NCI-H748 (cell line): ENCODE data around the gene HNMT.
A peak's percentile ranks its signal among the peaks of the same experiment; 100 is the strongest.
"Not testable (repeated sequence)": the region's sequence is repeated elsewhere in the genome, so short reads cannot be mapped to it uniquely, and the experiment has no call there.

Experiments
- DNase-seq: peaks from one replicate; lab custom pipeline; 2025; ENCODE audit not compliant: unreplicated experiment; lab: John Stamatoyannopoulos, UW

HNMT gene

GRCh38 chr2:137945229-137945628 is 19.0 kb upstream of the HNMT start:
- DNase-seq, result no peak

DNA sequence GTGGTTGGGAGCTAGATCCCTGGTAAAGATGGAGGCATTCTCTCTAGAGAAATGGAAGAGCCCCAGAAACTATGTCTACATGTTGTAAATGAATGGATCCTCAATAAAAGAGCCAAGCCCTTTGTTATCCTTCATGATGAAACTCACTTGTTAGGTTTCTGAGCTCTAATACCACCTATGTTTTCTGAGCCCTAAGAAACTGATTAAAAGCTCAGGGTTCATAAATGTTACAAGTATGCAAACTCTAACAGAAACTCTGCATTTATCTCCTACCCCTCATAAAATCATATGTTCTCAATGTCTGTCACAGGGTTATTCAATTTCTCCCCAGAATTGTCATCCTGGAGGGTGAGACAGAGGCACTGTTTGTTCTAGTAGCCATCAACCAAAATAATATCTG is 18.0 kb upstream of the HNMT start:
- DNase-seq, result no peak

- no peak for DNase-seq
Measured at GRCh38 chr2:137947032-137947727, 17.1 kb upstream of the HNMT start.

GRCh38 chr2:137947728-137948336 is 16.4 kb upstream of the HNMT start:
- peak; percentile 69 for DNase-seq

- no peak for DNase-seq
Measured at GRCh38 chr2:137948894-137949293, 15.4 kb upstream of the HNMT start.

DNA sequence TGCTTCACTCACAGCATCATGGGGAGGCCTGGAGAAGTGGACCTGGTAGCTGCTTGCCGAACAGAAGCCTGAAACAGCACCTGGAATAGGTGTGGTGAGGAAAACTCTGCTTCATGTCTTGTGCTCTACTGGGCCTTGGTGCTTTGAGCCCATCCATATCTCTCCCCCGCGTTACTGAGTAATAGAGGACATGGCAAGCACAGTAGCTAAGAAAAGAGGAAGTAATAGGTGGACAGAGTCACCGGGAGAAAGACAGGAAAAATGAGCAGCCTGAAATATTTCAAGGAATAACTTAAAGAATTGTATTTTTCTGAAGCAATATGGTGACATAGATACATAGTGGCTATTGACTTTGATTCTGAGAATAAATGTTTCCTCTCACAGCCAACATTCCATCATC is 14.0 kb upstream of the HNMT start:
- no peak for DNase-seq

- DNase-seq, result no peak
Measured at GRCh38 chr2:137951586-137951985, 12.7 kb upstream of the HNMT start.

GRCh38 chr2:137952586-137953129 is 11.6 kb upstream of the HNMT start:
- DNase-seq, result no peak

DNA sequence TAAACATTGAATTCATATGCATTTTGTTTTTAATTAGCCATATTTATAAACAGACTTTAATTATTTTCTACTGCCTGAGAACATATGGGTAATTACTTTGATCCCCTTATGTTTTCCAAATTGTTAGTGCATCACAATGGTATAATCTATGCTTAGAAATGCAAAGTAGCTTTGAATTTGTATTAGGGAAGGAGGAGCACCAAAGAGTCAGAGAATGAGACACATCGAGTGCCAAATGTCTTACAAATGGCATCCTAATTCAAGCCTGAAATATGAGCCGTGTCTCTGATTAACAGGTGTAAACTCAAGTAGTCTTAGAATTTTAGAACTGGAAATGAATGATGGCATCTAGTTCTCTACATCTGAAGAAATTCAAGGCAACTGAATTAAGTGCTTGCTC is 8.7 kb upstream of the HNMT start:
- no peak for DNase-seq

DNA sequence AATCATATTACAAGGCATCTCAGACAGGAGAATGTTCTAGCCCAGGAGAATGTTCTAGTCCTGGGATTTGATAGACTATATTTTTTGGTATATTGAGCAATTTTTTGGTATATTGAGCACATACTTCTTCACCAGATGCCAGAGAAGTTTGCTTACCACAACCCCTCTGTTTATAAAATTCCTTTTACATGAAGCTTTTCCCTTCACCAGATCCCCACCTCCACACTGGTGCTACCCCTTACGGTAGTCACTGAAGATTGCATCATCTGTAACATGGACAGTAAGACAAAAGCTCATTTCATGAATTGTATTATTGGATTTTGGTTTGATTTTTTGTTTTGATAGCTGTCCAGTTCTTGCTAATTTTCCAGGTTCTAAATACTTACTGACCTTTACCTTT is 7.2 kb upstream of the HNMT start:
- no peak for DNase-seq

DNA sequence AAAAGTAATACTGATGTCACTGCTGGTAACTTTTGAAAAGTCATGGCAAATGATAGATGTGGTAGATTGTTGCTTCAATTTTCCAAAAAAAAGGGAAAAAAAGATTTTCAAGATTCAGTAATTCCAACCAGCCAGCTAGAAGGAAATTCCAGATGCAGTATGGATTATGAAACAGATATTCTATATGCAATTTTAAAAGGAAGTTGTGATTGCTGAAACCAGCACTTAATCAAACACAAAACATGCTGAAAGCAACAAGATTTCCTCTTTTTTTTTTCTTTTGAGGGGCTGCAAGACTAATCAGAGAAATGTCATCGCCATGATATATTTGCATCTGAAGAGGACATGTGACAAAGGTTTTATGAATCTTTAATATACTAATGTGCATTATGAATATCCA is 5.1 kb upstream of the HNMT start:
- no peak for DNase-seq

DNA sequence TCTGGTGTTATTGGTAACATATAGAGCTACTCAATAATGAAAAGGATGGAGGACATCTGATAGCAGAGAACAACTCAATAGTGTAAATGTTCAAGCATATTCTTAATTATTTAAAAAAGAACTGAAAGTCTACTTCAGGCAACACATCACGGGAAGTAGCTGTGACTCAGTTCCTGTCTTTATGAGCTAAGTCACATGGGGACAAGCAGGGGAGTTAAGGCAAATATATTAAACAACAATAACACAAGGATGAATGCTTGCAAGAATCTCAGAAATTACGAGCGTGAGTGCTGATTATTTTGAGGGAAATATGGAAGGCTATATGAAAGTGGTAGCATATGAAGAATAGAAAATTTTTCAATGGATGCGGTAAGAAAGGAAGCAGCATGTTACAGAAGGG is 4.0 kb upstream of the HNMT start:
- no peak for DNase-seq

- no peak for DNase-seq
Measured at GRCh38 chr2:137961602-137962001, 2.7 kb upstream of the HNMT start.

DNA sequence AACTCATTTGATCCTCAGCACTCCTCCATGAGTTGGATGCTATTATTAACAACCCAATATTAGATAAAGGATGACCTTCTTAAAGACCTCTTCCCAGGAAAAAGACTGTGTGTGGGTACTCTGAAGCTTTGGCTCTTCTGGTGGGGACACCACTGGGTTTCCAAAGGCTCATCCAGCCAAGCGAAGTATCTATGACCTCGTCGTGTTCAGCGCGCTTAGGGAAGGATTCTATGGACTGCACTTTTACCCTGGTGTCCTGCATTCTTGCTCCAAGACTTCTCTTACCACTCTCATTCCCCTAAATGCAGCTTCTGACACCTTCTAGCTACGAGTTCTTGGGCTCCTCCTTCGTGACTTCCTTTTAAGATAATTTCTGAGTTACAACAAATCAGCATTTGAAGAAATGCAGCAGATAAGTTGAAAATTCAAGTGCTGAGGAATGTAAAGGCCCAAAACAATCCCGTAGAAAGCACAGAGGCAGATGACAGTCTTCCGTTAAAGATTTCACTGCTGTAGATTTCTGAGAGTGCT is 673 bp upstream of the HNMT start:
- no peak for DNase-seq

DNA sequence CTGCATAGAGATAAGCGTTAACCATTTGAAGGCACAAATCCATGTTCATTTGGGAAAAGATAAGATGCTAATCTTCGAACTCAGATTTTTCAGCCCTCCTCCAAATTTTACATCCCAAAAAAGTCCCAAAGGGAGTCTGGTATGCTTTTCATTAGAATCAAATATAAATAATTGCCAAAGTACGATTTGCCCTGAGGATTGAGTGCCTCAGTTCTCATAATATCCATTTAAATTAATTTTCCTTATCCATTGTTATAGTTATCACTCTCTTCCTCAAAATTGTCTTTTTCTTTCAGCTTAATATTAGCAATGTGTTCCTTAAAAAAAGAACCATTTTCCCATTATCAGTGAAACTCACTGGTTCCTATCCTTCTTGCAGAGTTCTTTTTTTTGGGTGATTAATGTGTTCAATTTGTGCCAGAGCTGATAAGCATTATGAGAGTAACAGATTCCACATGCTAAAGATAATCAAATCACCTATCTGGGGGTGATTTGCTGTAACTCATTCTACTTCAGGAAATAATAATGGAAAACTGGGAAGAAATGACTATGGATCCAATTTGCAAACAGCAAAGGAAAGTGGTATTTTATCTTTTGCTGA is 686 bp downstream of the HNMT start:
- no peak for DNase-seq

DNA sequence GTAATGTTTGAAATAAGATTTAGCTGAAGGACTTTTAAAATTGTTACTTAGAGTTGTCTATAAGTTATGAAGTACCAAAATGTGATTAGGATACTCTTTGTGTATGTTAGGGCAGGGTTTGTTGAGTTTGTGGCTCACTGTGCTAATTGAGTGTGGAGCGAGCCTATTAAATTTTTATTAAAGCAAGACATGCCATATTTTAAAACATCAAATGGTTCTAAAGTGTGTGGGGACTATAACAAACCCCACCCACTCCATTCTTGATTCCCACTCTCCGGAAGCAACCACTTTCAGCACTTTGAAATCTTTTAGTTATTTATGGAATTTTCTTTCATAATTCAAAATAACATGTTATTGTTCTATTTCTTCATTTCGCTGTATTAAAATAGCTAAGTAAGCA is 1.8 kb downstream of the HNMT start:
- DNase-seq, result no peak

DNA sequence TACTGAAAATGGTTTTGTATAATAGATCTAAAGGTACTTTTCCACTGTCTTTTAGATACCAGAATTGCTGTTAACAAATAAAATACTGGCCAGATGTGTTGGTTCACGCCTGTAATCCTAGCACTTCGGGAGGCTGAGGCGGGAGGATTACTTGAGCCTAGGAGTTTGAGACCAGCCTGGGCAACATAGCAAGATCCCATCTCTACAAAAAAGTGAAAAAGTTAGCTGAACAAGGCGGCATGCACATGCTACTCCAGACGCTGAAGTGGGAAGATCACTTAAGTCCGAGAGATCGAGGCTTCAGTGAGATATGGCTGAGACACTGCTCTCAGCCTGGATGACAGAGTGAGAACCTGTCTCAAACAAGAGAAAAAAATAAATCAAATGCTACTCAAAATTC is 2.8 kb downstream of the HNMT start:
- no peak for DNase-seq

GRCh38 chr2:137968477-137969417 is 4.5 kb downstream of the HNMT start:
- DNase-seq, result no peak

DNA sequence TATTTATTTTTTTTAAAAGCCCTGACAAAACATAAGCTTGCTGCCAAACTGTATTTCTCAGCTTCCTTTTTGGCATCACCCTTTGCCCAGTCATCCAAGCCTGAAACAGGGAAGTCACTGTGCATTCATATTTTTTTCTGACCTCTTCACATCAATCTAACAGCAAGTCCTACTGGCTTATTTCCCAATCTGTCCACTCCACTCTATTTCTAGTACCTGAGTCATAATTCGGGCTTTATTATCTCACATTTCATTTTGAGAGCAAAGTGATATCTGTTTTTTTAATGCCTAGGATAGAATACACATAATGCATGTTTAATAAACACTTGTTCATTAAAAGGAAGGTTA is 5.1 kb downstream of the HNMT start:
- peak; percentile 23 for DNase-seq

- no peak for DNase-seq
Measured at GRCh38 chr2:137969876-137970275, 5.6 kb downstream of the HNMT start.

DNA sequence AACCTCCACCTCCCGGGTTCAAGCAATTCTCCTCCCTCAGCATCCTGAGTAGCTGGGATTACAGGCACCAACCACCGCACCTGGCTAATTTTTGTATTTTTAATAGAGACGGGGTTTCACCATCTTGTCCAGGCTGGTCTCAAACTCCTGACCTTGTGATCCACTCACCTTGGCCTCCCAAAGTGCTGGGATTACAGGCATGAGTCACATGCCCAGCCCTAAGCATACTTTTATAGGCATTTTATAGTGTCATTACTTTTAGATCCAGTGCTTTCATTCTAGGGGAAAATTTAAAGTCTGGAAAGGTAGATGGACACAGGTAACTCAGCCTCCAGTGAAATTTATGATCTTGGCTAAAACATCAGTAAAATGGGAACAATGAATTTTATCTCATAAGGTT is 7.0 kb downstream of the HNMT start:
- DNase-seq, result not testable (repeated sequence)
